NCI-H2107 (cell line): ENCODE data around the gene TTC34.

Source experiments
- DNase-seq: peaks from one replicate; lab custom pipeline; 2025; lab: John Stamatoyannopoulos, UW

TTC34 gene, protein sequence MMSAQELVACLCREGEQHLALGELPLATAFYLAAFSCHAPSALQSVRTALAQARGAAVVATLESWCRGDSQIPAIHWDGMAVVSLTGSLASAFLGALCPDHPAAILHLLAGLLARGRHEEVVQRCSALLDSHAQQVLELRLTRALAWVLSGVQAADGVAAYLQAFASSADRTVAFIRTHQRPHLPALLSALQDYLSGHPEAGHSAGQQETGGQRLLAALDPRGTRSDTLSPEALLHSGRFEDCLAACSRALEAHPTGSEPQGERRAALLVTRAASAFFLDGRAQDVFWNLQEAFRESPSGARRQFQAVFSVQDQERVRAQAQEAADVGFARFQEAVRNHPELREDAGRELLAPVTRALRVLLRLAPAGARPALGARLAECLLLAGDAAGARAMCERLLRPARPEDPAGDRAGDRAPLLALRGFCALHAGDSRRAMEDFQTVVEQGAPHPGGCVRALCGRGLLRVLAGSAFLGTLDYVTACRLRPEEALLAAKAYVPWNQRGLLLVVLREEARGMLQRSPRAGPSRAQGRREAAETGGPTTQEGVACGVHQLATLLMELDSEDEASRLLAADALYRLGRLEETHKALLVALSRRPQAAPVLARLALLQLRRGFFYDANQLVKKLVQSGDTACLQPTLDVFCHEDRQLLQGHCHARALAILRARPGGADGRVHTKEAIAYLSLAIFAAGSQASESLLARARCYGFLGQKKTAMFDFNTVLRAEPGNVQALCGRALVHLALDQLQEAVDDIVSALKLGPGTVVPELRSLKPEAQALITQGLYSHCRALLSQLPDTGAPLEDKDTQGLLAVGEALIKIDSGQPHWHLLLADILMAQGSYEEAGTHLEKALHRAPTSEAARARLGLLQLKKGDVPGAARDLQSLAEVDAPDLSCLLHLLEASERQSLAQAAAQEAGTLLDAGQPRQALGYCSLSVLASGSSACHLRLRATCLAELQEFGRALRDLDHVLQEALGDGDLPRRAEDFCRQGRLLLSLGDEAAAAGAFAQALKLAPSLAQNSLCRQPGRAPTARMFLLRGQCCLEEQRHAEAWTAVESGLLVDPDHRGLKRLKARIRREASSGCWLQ

DNA sequence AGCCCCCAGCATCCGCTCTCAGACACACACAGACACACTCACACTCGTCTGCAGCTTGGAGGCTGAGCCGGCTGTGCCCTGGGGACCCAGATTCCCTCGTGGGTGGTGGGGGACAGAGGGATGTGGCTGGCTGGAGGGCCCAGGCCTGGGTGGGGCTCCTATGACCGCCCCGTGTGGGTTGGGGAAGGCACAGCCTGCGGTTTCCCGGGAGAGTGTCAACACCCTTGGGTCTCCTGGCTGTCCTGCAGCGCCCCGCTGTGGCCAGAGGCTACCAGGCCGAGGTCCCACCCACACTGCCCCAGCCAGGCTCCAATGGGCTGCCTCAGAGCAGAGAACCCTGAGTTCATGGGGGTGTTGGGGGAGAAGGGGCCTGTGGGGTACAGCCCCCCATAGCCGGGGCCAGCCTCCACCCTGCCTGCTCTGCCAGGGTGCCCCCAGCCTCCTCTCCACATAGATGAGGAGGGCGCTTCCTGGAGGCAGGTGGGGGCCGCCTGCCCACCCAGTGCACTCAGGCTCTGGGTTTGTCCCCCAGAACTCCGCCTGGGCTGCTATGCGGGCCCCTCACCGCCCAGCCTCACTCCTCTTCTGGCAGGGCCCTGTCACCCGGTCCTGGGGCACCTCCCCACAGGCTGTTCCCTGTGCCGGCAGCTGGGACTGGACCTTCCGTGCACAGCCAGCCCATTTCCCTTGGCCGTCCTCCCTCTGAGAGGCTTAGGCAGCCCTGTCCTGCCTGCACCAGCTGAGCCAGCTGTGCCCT is at the start of gene TTC34:
Gene TTC34, minus strand, starts transcription at position 159 of the 757 bp plus-strand sequence. CDS start 866 bp downstream, outside the sequence.
- no peak for DNase-seq

DNA sequence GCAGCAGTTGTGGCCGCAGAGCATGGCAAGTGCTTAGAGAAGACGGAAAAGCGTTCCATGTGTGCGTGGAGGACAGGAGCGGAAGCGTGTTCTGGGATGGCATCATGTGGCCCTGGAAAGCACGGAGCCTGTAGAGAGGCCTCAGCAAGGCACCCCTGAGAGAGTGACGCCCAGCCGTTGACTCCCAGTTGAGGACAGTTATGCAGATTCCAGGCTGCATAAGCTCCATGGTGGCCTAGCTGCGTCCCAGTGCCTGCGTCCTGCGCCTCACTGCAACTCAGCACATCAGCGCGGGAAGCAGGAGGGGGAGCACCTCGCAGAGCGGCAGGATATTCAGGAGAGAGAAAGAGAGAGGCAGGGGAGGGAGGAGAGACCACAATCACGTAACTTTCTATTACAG is 49.0 kb upstream of the TTC34 start:
- DNase-seq: no peak

DNA sequence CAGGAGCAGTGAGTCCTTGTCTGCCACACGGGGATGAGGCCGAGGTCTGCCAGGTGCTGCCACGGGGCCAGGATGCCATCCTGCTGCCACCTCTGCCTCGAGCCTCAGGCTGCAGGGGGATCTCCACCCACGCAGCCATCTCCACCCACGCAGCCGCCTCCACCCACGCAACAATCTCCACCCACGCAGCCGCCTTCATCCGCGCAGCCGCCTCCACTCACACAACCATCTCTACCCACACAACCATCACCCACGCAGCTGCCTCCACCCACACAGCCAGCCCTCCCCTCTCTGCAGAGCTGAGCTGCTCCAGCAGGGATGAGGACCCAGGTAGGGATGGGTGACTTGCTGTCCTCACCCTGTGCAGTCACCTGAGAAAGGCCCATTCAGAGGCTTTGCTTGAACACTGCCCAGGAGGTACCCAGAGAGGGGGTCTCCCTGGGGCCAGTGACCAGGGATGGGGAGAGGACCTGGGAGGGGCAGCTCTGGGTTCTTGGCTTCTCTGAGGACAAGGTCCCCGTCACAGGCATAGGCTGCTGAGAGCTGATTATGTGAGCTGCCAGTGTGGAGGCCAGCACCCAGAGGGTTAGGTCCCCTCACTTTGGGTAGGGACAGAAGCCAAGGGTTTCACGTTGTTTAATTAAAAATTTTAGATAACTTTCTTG is 46.6 kb upstream of the TTC34 start:
- no peak for DNase-seq

DNA sequence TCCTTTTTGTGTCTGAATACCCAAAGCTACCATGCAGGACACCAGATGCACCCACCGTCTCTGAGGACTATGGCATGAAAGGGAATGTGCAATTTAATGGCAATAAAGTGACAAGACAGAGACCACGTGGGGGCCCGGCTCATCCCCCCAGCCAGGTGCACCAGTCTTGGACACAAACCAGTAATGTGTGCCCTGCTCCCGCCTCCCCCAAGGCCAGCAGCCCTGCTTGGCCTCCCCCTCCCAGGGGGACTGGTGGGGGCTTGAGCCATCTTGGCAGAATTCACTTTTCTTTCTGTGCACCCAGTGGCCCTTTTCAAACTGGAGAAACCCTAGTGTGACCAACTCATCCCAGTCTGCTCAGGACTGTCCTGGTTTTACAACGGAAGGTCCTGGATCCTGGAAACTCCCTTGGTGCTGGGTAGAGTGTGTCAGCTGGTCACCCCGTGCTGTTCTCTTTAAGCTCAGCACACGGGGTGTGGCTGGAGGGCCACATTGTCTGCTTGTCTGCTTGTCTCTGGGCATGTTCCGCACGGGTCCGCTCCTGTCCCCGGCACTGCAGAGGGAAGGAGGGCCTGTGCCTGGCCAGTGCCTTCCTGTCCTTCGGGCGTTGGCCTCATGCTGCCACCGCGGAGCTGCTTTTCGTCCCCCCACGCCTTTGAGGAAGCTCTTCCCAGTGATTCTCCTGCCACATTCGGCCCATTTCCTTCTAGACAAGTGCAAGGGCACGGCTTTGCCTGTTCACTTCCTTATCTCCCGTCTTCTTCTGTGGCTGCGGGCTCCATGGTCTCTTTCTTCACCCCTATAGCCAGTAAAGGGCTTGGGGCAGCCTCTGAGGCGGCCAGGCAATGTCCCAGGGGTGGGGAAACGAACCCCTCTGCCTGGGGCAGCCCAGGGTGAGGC is 45.8 kb upstream of the TTC34 start:
- no peak for DNase-seq

DNA sequence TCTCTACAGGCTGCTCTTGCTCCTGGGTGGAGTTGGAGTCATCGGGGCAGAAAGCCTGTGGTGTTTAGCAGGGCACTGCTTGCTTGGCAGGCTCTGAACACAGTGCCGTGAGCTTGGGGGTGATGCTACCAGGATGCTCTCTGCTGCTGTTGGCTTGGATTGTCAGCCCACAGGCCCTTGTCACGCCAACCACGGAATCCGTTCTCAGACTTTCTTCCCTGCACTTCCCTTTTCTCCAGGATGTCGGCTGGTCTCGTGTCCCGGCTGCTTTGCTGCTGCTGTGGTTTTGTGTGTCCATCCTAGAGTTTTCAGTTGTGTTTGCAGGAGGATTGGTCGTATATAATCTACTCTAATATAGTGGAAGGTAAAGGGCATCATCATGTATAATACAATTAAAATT is 44.4 kb upstream of the TTC34 start:
- DNase-seq: no peak

DNA sequence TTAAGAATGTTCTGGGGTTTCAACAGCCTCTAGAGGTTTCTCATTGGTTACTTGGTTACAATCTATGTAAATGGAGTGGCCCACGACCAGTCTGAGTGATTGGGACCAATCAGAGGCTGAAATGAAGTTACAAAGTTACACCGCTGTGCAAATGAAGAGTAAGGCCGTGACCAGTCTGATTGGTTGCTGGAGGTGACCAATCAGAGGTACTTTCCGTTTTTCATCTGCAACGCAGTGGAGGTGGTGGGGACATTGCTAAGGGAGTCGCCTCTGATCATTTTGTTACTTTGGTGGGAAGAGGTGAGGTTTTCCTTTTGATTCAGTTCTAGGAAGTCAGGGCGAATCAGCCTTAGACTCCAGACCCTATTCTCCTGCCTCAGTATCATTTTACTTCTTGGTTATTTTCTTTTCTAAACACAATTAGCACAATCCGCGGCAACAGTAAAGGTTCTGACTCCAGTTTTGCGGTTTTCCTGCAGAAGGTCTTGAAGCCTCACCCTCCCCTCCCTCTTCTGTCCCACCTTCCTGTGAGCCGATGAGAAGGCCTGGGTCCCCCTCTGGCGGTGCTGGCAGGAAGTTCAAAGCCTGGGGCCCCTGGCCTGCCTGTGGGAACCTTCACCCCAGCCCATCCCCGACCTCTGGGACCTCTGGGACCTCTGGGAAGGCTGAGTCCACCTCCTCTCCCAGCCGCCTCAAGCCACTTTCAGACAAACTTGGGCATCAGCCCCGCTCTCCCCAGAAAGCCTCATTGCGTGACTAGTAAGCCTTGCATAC is 38.7 kb upstream of the TTC34 start:
- no peak for DNase-seq

DNA sequence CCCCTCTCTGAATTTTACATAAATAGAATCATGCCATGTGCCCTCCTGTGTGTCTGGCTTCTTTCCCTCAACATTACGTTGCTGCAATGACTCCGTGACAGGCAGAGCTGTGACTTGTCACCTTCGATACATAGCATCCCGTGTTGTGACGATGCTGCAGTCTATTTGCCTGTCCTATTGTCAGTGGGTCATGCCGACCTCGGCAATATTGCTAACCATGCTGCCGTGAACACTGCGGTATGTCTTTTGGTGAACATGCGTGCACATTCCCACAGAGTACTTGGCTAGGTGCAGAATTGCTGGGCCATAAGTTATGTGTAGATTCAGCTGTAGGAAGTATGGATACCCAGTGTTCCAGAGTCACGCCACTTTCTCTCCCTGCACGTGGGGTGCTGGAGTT is 36.3 kb upstream of the TTC34 start:
- no peak for DNase-seq

DNA sequence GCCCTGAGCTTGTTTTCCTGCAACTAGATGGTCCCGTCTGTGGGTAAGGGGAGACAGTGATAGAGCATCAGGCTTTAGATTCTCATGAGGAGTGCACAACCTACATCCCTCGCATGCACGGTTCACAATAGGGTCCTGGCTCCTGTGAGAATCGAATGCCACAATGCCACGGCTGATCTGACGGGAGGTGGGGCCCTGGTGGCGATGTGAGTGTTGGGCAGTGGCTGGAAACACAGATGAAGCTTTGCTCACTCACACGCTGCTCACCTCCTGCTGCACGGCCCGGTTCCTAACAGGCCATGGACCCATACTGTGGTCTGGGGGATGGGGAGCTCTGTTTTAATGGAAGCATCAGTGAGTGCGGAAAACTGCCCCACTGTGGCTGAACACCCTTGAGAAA is 35.8 kb upstream of the TTC34 start:
- DNase-seq: no peak

DNA sequence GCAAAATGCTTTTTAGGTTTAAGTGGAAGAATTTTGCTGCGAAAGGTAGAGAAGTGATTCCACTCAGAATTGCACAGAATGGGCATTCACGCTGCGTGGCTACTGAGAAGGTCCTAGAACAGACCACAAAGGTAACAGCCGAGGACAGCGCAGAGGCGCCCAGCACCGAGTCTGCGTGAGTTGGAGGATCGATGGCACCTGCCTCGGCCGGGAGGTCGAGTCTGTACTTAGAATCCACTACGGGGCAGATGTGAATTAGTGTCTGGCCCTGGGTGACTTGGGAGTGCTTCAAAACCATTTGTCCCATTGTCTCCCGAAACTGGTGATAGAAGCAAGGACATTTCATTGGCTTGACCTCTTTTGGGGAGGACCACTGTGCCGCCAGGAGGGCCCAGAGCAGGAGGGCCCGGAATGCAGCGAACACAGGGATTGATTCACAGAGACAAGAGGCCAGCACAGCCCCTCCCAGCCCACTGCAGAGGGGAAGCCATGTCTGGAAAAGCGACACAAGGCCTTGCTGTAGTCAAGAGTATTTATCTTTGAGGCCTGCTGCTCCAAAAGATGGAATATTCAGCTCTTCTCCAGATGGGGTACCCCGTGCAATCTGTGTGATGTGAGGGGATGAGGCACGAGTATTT is 35.0 kb upstream of the TTC34 start:
- DNase-seq: no peak

DNA sequence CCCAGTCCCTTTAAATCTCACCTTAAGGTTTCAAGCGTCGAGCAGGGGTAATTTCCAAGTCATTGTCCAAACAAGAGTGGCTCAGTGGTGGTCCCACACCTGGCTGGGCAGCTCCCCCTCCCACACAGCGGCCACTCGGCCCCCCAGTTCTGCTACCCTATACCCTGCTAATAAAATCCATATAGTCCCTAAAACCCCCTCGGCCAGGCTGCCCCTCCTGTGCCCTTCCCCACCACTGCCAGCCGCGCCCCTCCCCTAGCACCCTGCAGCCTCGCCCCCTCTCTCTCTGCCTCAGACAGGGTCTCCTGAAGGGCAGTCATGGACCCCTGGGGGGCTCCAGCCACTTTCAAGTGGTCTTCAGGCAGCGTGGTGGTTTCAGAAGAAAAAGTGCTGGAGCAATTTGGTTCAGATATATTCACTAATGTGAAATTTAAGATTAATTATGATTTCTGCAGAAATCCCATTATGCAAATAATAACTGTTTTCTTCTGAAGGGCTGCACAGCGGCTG is 34.2 kb upstream of the TTC34 start:
- no peak for DNase-seq

DNA sequence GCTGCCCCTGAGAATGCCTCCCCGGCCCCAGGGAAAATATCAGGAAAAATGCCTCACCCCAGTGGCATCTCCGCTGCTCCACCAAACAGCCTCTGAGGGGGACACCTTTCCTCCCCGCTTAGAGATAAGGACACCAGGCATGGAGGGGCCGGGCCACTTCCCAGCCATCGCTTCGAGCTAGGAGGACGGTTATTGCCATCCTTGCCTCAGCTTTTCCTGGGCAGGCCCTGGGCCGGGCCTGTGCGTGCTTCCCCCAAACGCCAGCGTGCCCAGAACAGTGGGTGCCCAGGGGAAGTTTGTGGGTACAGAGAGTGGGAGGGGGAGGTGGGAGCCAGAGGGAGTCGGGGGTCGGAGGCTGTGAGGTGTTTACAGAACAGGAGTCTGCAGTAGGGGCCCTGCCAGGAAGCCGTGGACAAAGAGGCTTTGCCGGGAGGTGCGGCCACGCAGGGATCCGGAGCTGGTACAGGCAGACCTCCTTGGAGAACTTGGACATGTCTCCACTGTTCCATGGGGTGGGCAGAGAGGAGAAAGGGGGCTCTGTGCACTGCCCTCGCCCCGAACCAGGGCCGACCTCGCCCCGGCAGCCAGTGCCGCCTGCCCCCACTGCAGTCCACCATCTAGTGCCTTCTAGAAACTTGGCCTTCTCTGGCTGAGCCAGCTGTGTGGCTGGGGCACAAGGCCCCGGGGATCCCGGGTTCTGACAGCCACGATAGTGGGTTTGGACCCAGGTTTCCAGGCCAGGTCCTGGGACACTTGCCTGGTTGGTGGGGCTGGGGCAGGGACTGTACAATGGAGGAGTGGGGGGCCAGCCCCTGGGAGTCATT is 33.5 kb upstream of the TTC34 start:
- no peak for DNase-seq

DNA sequence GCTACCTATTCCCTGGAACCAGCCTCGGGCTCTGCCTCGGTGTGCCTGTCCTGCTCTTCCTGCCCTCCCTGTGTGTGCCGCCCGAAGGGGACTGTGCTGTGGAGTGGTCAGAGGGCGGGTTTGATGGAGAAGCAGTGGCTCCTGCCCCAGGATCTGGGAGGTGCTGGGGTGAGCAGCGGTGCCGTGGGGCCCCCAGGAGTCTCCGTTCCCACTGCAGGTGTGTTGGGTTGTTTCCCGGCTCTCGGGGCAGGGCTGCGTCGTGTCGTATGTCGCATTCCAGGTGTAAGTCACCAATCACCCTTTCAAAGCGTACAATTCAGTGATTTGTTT is 32.6 kb upstream of the TTC34 start:
- DNase-seq: no peak

DNA sequence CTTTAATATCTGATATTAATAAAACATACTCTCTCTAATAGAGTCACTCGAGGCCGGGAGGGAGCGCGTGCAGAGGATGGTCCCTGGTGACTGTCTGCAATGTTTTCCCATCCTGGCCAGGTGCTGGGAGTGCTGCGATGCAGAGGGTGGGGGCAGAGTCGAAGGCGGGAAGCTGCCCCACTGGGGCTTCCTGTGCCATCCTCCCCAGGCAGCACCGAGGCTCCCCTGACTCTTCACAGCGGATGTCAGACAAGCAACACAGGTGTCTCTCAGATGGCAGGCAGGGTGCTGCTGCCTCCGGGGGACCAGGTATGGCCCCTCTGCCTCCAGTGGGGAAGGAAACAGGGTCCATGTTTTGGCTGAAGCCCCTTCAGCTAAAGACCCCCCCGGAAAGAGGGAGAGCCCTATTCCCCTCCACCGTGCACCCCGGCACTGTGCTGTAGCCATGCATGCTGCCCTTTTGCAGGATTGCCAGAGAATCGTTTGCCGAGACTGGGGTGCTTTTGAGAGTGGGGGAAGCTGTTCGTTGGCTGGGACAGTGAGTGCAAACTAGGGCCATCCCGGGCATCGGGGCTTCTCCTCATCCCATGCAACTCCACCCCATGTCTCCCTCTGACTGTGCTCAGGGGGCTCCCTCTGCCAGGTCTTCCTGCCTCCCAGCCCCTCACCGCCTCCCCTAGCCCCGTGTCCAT is 32.1 kb upstream of the TTC34 start:
- DNase-seq: no peak

DNA sequence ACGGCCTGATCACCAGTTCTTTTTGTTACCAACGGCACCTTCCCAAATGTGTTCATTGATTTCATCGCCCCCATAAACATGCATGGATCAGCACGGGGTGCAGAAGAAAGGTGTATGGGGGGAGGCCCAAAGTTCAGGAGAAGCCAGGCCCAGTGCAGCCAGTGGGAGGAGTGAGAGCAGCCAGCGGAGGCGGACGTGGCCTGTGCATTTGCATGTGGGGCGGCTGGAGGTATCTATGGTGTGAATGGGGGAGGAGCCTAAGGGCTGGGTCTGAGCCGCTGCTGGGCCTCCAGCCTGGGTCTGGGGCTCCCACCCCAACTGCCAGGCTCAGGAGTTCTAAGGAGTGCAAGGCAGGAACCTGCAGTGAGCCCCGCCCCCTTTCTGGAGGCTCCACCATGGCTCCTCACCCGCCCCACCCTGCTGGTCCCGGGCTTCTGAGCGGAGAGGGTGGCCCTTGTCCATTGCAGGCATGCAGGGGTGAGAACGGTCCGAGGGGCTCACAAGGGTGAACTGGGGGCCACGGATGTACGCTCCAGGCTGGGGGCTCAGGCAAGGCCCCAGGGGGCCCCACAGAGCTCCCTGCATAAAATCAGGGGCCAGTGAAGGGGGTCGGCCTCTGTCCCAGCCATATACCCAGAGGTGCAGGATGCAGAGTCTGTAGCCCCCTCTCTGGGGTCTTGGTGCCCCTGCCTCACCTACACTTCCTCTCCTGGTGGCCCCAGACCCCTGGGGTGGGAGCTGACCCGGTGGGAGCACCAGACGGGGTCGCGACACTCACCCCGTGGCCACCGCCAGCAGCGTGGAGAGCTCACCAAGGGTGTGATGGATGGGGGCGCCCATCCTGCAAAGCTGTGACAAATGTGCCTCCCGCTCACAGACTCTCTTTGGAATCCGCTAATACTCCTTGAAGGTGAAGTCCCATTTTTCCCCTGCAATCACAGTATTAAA is 31.3 kb upstream of the TTC34 start:
- DNase-seq: no peak

DNA sequence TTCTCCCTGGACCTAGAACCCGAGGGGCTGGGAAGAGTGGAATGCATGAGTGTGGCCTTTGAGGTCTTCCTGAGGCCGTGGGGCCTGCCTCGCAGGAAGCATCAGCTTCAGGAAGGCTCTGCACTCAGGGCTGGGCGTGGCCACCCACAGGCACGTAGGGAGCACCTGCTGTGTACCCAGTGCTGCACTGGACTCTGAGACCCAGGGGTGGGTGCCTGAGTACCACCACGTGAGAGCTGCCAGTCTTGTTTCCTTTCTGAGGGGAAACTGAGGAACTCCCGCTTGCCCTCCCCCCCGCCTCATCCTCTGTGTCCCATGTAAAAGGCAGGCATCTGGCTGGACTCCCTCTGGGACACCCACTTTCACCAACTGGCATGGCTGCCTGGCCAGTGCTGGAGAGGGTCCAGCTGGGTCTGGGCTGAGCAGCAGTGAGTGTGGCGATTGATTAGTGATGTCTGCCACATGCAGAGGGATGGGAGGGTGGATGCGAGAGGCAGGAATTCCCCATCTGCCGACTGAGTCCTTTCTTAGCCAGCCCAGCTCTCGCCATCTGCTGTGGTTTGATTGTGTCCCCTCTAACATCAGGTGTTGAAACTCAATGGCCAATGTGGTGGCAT is 30.2 kb upstream of the TTC34 start:
- DNase-seq: no peak
